GM12874 (cell line): ENCODE data around the gene RPL31.

Experiments used
- TF ChIP-seq, protein P1 (sequence below): IDR thresholded peaks from 2 replicates; pipeline ENCODE4 v1.5.1; 2011; ENCODE audit warnings: low read depth, mild to moderate bottlenecking, control low read depth, low read length, moderate library complexity; ENCODE audit not compliant: insufficient read depth

Gene RPL31

DNA sequence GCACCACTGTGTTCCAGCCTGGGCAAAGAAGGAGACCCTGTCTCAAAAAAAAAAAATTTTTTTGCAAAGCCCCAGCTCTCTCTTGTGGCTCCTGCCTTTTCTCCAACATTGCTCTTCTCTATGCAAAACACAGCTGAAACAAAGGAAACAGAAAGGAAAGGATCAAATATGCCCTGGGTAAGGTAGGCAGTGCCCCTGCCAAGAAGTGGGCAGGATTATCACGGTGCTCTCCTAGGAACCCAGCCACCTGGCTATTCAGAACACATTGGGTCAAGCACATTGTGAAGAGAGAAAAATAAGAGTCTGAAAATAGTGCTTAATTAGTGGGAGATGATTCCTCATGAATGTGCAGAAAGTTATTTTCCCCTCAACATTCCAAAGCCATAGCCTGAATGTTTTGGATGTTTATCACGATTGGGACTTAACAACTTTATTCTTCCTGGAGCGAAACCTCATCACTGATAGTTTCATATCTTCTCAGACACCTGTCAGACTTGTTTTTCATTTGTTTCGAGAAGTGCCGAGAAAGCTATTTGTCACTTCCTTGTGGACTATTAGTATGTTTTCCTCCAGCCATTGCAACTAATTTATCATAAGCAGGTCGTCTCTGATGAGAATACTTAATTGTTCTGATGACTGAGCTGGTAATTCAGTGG lies 42.7 kb upstream of the RPL31 start:
- TF ChIP-seq, protein P1, sequence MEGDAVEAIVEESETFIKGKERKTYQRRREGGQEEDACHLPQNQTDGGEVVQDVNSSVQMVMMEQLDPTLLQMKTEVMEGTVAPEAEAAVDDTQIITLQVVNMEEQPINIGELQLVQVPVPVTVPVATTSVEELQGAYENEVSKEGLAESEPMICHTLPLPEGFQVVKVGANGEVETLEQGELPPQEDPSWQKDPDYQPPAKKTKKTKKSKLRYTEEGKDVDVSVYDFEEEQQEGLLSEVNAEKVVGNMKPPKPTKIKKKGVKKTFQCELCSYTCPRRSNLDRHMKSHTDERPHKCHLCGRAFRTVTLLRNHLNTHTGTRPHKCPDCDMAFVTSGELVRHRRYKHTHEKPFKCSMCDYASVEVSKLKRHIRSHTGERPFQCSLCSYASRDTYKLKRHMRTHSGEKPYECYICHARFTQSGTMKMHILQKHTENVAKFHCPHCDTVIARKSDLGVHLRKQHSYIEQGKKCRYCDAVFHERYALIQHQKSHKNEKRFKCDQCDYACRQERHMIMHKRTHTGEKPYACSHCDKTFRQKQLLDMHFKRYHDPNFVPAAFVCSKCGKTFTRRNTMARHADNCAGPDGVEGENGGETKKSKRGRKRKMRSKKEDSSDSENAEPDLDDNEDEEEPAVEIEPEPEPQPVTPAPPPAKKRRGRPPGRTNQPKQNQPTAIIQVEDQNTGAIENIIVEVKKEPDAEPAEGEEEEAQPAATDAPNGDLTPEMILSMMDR, result no peak

DNA sequence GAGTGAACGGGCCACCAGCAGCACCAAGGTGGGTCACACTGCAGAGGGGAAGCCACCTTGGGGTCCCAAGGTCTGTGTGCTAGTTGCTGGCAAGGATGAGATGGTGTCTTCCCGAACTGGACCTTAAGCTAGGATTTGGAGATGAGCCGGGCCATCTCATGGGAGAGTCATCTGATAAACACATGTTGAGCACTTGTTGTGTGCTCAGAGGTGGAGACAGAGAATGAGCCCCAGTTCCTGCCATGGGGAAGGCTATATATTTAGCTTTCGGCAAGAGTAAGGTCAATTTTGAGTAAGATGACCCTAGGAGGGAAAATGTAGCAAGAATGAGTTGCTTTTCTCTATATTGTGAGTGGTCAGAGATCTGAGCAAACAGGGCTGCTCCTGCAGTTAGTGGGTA lies 41.4 kb upstream of the RPL31 start:
- TF ChIP-seq, protein P1, result no peak

DNA sequence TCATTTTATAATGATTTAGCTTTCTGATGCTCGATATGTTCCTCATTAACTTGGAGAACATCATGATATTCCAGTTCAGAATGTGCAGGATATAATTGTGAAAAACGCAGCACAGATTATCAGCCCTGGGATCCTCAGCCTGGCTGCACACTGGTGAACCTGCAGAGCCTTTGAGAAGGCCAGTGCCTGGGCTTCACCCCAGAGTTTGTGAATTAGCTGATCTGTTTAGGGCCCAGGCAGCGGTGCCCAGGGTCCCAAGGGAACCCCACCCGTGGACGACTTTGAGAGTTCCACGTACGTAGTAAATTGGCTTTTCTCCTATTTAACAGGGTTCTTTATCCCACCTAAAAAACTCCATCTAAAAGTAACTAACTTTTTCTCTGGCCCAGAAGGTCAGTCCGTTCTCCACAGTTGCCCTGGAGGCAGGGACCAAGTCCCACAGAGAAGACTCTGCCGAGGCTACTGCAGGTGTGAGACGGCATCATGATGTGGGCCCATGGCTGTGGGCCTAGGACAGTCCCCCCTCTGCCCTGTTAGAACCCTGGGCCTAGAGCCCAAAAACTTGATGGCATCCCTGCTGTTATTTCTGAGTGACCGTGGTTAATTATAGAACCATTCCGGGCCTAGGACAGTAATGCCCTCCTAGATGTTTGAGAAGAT lies 39.6 kb upstream of the RPL31 start:
- TF ChIP-seq, protein P1, result no peak

DNA sequence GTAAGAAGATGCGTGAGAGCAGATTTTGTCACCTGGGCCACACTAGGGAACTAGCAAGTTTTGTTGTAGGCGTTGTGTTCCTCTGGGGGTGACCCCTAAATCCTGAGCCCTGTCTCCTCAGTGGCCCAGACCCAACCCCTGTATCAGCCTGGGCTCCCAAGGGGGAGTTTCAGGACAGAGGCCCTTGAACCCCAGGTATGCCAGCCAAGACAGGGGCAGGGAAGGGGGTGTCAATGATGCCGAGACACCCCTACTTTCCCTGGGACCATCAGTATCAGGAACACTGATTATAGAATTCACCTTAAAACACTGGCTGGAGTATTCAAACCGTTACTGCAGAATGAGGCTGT lies 39.1 kb upstream of the RPL31 start:
- TF ChIP-seq, protein P1, result no peak

DNA sequence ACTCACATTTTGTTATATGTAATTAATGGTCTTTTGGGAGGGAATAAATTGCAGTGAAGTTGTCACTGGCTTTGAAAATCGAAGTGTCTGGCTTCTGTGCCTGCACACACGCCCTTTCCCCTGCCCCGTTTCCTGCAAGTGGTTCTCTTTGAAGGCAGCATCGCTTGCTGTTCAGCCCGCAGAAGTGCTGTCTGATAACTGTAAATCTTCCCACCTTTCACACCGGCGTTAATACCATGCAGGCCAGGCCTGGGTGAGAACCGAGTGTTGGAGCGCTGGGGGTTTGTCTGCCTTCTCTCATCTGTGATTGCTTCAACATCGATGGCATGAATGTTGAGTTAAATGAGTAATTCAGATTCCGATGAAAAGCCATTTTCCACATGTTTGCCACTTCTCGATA lies 37.9 kb upstream of the RPL31 start:
- TF ChIP-seq, protein P1, result no peak

DNA sequence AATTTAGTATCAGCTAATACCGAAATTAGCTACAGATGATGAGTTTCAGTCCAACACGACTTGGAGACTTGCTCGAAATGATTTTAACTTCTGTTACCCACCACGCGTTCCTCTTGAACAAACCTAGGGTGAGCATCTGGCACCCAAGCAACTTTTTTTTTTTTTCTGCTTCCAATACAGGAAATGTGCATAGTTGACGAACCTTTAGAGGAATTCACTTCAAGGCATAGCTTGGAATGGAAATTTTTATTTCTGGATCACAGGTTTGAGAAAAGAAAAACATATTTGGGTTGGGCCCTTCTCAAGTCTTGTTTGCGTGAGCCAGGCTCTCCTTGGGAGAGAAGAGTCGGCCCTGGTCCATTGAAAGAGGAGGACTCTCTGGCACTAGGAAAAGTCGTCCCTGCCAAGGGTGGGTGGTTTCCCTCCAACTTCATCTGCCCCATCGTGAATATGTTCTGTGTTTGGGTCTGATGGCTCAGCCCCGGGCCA lies 37.4 kb upstream of the RPL31 start:
- TF ChIP-seq, protein P1, result no peak

DNA sequence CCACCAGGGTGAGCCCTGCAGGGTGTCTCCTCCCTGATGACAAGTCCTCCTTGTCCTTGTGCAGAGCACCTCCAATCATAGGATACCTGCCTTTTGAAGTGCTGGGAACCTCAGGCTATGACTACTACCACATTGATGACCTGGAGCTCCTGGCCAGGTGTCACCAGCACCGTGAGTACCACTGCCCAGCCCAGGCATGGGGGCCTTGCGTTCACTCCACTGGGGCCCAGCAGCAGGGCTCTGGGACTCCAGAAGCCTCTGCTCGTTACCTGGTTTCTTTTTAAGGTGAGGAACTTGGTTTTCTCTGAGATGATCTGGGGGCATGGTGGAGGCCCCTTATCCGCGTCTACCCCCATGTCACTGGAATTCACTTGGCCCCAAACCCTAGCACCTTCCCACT lies 36.5 kb upstream of the RPL31 start:
- TF ChIP-seq, protein P1, result no peak
